Erythroblast (primary cell): ENCODE measurements around the gene PIGR.
A peak's percentile ranks its signal among the peaks of the same experiment; 100 is the strongest.

ENCODE experiments used
- DNase-seq, 2 experiments: peaks; one replicate each; lab custom pipeline; 2025; lab: John Stamatoyannopoulos, UW
- GATA1 ChIP-seq: IDR thresholded peaks from 2 replicates; pipeline ENCODE4 v1.6.1; 2011; ENCODE audit warnings: low read depth, mild to moderate bottlenecking, control low read depth, low read length, moderate library complexity
- POLR2A ChIP-seq: IDR thresholded peaks from 2 replicates; pipeline ENCODE4 v1.6.1; 2011; ENCODE audit warnings: mild to moderate bottlenecking, low read length

The PIGR gene

GRCh38 chr1:206935491-206936067, 10.7 kb downstream of the PIGR start:
- no peak for TF ChIP-seq POLR2A
- TF ChIP-seq GATA1 = no peak
- DNase-seq = peak; percentile 80 to 81

- TF ChIP-seq GATA1 = no peak
- DNase-seq = peak; percentile 53 to 67
Measured at GRCh38 chr1:206933333-206933945, 12.8 kb downstream of the PIGR start.

- no peak for DNase-seq
- TF ChIP-seq POLR2A (no peak), GATA1 (no peak)
Measured at GRCh38 chr1:206932177-206932576, 14.1 kb downstream of the PIGR start.

- TF ChIP-seq GATA1 (no peak), POLR2A (no peak)
- DNase-seq = no peak
Measured at GRCh38 chr1:206931709-206932108, 14.6 kb downstream of the PIGR start.

- no peak for DNase-seq
- no peak for TF ChIP-seq GATA1
- TF ChIP-seq POLR2A = no peak
Measured at GRCh38 chr1:206930210-206930798, 16.0 kb downstream of the PIGR start.

- TF ChIP-seq GATA1 (no peak), POLR2A (no peak)
- no peak for DNase-seq
Measured at GRCh38 chr1:206929524-206929923, 16.7 kb downstream of the PIGR start.

- DNase-seq = no peak
- TF ChIP-seq POLR2A (no peak), GATA1 (no peak)
Measured at GRCh38 chr1:206926286-206926685, 20.0 kb downstream of the PIGR start.

- DNase-seq = peak; percentile 38 to 48
- TF ChIP-seq POLR2A (no peak), GATA1 (no peak)
Measured at GRCh38 chr1:206925106-206925736, 21.0 kb downstream of the PIGR start.

GRCh38 chr1:206924592-206925105, 21.6 kb downstream of the PIGR start:
- DNase-seq = peak in 1 of 2 experiments; percentile 39
- TF ChIP-seq POLR2A (no peak), GATA1 (no peak)

GRCh38 chr1:206923961-206924557, 22.2 kb downstream of the PIGR start:
- peak; percentile 16 to 40 for DNase-seq

- no peak for DNase-seq
- TF ChIP-seq POLR2A (no peak), GATA1 (no peak)
Measured at GRCh38 chr1:206923009-206923960, 23.0 kb downstream of the PIGR start.

- no peak for TF ChIP-seq GATA1
- TF ChIP-seq POLR2A = no peak
- no peak for DNase-seq
Measured at GRCh38 chr1:206922524-206922923, 23.7 kb downstream of the PIGR start.

- TF ChIP-seq POLR2A = no peak
- TF ChIP-seq GATA1 = no peak
- no peak for DNase-seq
Measured at GRCh38 chr1:206921772-206922265, 24.4 kb downstream of the PIGR start, which contains the start of gene FCMR. Gene FCMR, minus strand, starts transcription at chr1:206921941. Its CDS starts 87 bp downstream, at chr1:206921854.
